HepG2 (cell line): ENCODE results near the gene NFIL3. TPM values are rescaled to one million over a fixed set of nuclear protein-coding genes. Genes with fewer than 3 reads are reported as not detected.

Experiments
- AKNA ChIP-seq: sonication (generic); formaldehyde crosslinking; IDR thresholded peaks from 2 replicates; pipeline ENCODE4 v1.4.0; 2020; ENCODE audit warnings: missing genetic modification reagents, borderline replicate concordance
- ATAD3A ChIP-seq: sonication (generic); formaldehyde crosslinking; IDR thresholded peaks from 2 replicates; pipeline ENCODE4 v1.4.0; 2020; ENCODE audit warnings: missing genetic modification reagents
- CHCHD3 ChIP-seq: sonication (generic); formaldehyde crosslinking; IDR thresholded peaks from 2 replicates; pipeline ENCODE4 v1.8.0; 2022; ENCODE audit warnings: mild to moderate bottlenecking, missing genetic modification reagents, moderate library complexity
- CREBL2 ChIP-seq: sonication (generic); formaldehyde crosslinking; IDR thresholded peaks from 2 replicates; pipeline ENCODE4 v1.8.1; 2023; ENCODE audit warnings: missing genetic modification reagents, mild to moderate bottlenecking, borderline replicate concordance
- DMTF1 ChIP-seq: sonication (generic); formaldehyde crosslinking; IDR thresholded peaks from 2 replicates; pipeline ENCODE4 v1.4.0; 2020; ENCODE audit warnings: mild to moderate bottlenecking, missing genetic modification reagents
- FOXA1 ChIP-seq, 2 experiments: fragments of 450-650 bp in 1 of 2; sonication (generic) in 1 of 2; formaldehyde crosslinking in 1 of 2; IDR thresholded peaks; 2 replicates each; pipeline versions ENCODE4 v1.4.0 to v1.6.1; 2016 to 2020; ENCODE audit warnings: missing genetic modification reagents in 1 of 2
- GPN1 ChIP-seq: sonication (generic); formaldehyde crosslinking; IDR thresholded peaks from 2 replicates; pipeline ENCODE4 v1.5.1; 2020; ENCODE audit warnings: missing genetic modification reagents, borderline replicate concordance
- HMGA1 ChIP-seq: sonication (generic); formaldehyde crosslinking; conservative IDR thresholded peaks from 2 replicates; pipeline ENCODE4 v1.4.0; 2020; ENCODE audit warnings: missing genetic modification reagents
- IRF9 ChIP-seq: sonication (generic); formaldehyde crosslinking; IDR thresholded peaks from 2 replicates; pipeline ENCODE4 v1.8.0; 2022; ENCODE audit warnings: missing genetic modification reagents, mild to moderate bottlenecking, borderline replicate concordance
- LBX2 ChIP-seq: sonication (generic); formaldehyde crosslinking; IDR thresholded peaks from 2 replicates; pipeline ENCODE4 v1.5.0; 2020; ENCODE audit warnings: missing genetic modification reagents, mild to moderate bottlenecking, borderline replicate concordance
- NCOA2 ChIP-seq: sonication (generic); formaldehyde crosslinking; IDR thresholded peaks from 2 replicates; pipeline ENCODE4 v1.8.0; 2022; ENCODE audit warnings: inconsistent platforms
- PHB2 ChIP-seq: fragments of 450-650 bp; IDR thresholded peaks from 2 replicates; pipeline ENCODE4 v1.6.1; 2018; ENCODE audit not compliant: partially characterized antibody
- ZBTB7A ChIP-seq: sonication (generic); formaldehyde crosslinking; IDR thresholded peaks from 2 replicates; pipeline ENCODE4 v1.8.0; 2022; ENCODE audit warnings: mild to moderate bottlenecking, missing genetic modification reagents
- ZNF276 ChIP-seq: sonication (generic); formaldehyde crosslinking; IDR thresholded peaks from 2 replicates; pipeline ENCODE4 v1.4.0; 2020; ENCODE audit warnings: mild to moderate bottlenecking, low read depth, missing genetic modification reagents
- ZNF354B ChIP-seq: sonication (generic); formaldehyde crosslinking; IDR thresholded peaks from 2 replicates; pipeline ENCODE4 v1.8.0; 2022; ENCODE audit warnings: mild to moderate bottlenecking, missing genetic modification reagents
- ZNF484 ChIP-seq: sonication (generic); formaldehyde crosslinking; IDR thresholded peaks from 2 replicates; pipeline ENCODE4 v1.5.1; 2020; ENCODE audit warnings: mild to moderate bottlenecking, low read depth, missing genetic modification reagents, borderline replicate concordance
- ZNF766 ChIP-seq: sonication (generic); formaldehyde crosslinking; IDR thresholded peaks from 2 replicates; pipeline ENCODE4 v1.5.0; 2020; ENCODE audit warnings: missing genetic modification reagents, borderline replicate concordance
- polyA plus RNA-seq, 8 experiments: library from polyadenylated mRNA; depleted of rRNA in 3 of 8; stranded (reverse) in 7 of 8; unstranded in 1 of 8; fragments of >200 nt; fragmentation: Illumina TruSeq in 4 of 8; extraction: Trizol in 4 of 8; gene quantifications; 2 replicates each; pipeline versions ENCODE4 v1.2.1 to v1.2.3, GENCODE V29; 2011 to 2016; ENCODE audit warnings: low read depth in 4 of 8, missing spikeins in 1 of 8, mixed read lengths in 1 of 8; ENCODE audit not compliant: insufficient read depth in 1 of 8
- total RNA-seq, 5 experiments: library from RNA; depleted of rRNA; stranded (reverse); fragments of >200 nt; fragmentation: Illumina TruSeq; extraction: Trizol; gene quantifications; 2 replicates each; pipeline ENCODE4 v1.2.3, GENCODE V29; 2016; ENCODE audit warnings: low read depth in 1 of 5

Gene NFIL3
- total and polyA plus RNA-seq, 2 of the 13 experiments (the other 11 are each of a cell fraction or from before 2014, with no cell fraction given), result 46.6 to 54.2 TPM

GRCh38 chr9:91361291-91362050 is 62.2 kb downstream of the NFIL3 start, which contains the start of gene AUH (continued):
- TF ChIP-seq AKNA (CRISPR knock-in tag) (no peak), FOXA1 (IDR thresholded peaks at IDR 0.05) (no peak), FOXA1 (CRISPR knock-in tag; IDR thresholded peaks at IDR 0.05) (peak; percentile 44; the same call in 1 of the 2 replicates), ZNF276 (CRISPR knock-in tag) (no peak), ZNF484 (no peak), IRF9 (peak; percentile 69; the same call in 1 of the 2 replicates), NCOA2 (CRISPR knock-in tag) (no peak; the same call in 1 of the 2 replicates), DMTF1 (CRISPR knock-in tag) (no peak), GPN1 (CRISPR knock-in tag) (no peak), PHB2 (no peak), LBX2 (CRISPR knock-in tag) (no peak), ZBTB7A (CRISPR knock-in tag) (peak; percentile 65; the same call in 1 of the 2 replicates), HMGA1 (no peak), CHCHD3 (0 out of 2 replicates have a peak, but pooled peaks have one; percentile 24), ZNF354B (CRISPR knock-in tag) (0 out of 2 replicates have a peak, but pooled peaks have one; percentile 65), CREBL2 (CRISPR knock-in tag) (no peak), ATAD3A (CRISPR knock-in tag) (no peak), ZNF766 (CRISPR knock-in tag) (no peak)
